HG02943 (cell line): ENCODE measurements around the gene NT5C3A.
"Not testable (repeated sequence)": the region's sequence is repeated elsewhere in the genome, so short reads cannot be mapped to it uniquely, and the experiment has no call there.

Source experiments
- ATAC-seq: cut with Tn5 transposase; IDR thresholded peaks from one replicate; pipeline ENCODE4 v1.9.1; 2021; ENCODE audit warnings: mild to moderate bottlenecking, low read depth, moderate library complexity; ENCODE audit not compliant: unreplicated experiment

NT5C3A gene

GRCh38 chr7:33062023-33062781 lies at the start of gene NT5C3A:
NT5C3A (minus strand) TSS chr7:33062776; CDS start chr7:33062705, 71 bp downstream.
- ATAC-seq = peak; percentile 45

GRCh38 chr7:33111614-33112013 lies 49.0 kb upstream of the NT5C3A start:
- ATAC-seq = no peak

DNA sequence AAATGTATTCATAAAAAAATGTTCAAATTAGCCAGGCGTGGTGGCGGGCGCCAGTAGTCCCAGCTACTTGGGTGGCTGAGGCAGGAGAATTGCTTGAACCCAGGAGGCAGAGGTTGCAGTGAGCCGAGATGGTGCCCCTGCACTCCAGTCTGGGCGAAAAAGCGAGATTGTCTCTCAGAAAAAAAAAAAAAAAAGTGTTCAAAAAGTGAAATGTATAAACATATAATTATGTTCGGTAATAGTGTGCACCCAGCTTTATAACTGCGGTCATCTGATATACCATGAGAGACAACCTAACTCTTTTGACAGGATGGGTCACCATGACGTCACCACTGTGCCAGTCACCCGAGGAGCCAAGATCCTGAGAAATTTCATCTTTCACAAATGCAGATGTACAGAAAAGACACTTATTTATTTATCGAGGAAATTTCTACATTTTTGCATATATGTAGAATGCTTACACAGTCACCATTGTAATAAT lies 47.2 kb upstream of the NT5C3A start:
- no peak for ATAC-seq

GRCh38 chr7:33109005-33109757 lies 46.6 kb upstream of the NT5C3A start, which contains the start of gene RP9:
RP9 (minus strand) TSS chr7:33109404; CDS start chr7:33109372, 32 bp downstream.
- peak; percentile 81 for ATAC-seq

GRCh38 chr7:33108554-33109004 lies 46.0 kb upstream of the NT5C3A start:
- ATAC-seq = peak; percentile 8

DNA sequence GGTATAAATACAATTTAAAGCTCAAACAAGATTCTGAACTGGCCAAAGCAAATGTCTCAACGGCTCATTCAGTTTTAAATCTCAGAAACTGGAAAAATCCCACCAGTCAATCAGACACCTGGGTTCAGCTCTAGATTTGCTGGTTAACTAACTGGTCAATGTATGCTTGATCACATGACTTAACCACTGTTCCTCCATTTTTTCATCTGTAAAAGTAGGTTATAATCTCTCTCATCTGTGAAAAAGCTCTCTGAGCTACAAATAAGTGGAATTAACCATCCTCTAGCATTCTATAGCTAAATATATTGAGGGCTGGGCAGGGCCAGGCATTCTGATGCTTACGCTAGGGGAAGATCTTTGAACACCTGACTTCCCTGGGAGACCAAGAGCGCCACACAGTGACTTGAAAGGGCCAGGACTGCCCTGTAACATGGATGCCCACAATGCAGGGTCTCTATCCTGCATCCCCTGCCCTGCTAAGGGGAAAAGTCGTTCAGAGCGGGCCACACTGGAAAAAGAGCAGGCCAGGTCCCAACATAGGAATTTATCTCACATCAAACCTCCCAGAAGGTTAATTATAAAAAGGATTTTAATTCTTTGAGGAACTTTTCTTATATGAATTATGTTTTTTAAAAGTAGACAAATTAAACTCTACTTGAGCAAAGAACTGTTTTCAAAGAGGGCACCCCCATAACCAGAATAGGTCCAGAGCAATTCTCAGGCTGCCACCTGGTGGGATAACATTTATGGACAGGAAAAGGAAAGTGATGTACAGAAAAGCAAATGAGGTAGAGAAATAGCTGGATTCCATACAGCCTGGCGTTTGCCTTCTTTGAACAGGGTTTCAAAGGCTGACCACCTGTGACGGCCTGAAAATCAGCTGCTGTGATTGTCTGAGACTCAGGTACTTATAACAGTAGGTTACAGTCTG lies 44.8 kb upstream of the NT5C3A start:
- no peak for ATAC-seq

- no peak for ATAC-seq
Observed at GRCh38 chr7:33101906-33102305, 39.3 kb upstream of the NT5C3A start.

DNA sequence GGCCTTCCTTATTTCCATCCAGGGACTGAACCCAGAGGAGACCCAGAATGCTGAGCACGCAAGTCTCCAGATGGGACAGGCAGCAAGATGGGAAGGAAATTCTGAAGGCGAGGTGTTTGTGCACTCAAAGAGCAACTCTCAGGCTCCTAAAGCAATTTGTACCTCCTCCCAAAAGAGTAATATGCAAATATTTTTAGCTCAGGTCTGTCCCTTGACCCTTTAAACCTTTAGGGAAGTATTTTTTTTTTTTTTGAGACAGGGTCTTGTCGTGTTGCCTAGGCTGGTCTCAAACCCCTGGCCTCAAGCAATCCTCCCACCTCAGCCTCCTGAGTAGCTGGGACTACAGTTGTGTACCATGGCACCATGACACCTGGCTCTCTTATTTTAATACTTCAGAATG lies 38.2 kb upstream of the NT5C3A start:
- ATAC-seq = no peak

- ATAC-seq = no peak
Observed at GRCh38 chr7:33099154-33099940, 36.8 kb upstream of the NT5C3A start.

DNA sequence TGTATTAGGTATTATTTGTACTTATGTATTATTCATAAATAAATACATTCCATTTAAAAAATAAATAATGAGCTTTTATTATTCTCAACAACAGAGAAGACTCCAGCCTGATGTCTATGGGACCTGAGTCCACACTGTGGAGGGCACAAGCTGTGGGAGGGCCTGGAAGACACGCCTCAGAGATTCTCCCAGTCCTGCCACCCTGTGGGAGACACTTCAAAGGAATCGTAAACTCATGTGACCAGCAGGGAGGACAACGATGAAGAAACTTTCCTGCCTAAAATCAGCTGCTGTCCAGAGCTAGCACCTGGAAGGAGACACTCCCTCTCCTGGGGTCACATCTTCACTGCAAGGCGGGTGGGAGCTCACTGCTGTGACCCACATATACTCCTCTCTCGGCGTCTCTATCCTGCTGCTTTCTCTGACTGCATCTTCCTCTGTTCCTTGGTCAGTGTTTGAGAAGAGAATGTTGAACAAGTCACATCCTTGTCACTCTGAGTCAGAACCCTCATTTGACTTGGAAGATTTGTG lies 32.2 kb upstream of the NT5C3A start:
- not testable (repeated sequence) for ATAC-seq

DNA sequence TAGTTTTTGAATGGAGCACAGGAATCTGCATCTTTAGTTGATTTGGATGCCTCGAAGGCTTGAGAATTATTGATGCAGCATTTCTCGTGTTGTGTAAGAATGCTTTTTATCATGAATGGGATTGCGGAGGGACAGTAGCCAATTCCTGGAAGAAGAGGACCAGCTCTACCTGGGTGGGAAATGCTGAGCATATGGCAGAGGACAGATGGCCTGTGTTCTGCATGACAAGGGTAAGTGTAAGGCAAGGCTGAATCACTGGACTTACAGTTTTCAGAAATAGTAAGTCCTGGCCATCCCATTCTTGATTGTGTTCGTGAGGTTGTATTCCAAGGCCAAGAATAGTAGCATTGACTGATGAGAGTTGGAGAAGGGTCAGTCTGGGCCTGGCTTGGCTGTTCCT lies 30.7 kb upstream of the NT5C3A start:
- no peak for ATAC-seq

DNA sequence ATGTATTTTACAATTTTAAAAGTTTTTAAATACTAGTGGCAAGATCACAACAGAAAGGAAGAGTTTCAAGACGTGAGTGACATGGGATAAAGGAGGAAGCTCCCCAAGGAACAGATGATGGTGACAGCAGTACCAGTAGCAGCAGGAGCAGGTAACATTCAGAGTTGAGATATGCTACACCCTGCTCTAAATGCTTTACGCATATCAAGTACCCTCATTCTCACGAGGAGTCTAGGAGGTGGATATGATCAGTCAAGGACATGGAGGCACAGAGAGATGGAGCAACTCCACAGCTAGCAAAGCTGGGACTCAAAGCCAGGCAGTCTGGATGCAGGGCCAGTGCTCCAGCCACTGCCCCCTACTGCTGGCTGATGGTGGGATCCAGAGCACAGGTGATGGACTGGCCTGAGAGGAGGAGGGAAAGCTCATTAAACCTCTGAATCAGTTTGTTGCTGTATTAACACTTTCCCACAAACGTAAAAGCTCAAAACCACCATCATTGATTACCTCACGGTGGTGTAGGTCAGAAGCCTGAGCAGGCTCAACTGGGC lies 29.1 kb upstream of the NT5C3A start:
- ATAC-seq = no peak

DNA sequence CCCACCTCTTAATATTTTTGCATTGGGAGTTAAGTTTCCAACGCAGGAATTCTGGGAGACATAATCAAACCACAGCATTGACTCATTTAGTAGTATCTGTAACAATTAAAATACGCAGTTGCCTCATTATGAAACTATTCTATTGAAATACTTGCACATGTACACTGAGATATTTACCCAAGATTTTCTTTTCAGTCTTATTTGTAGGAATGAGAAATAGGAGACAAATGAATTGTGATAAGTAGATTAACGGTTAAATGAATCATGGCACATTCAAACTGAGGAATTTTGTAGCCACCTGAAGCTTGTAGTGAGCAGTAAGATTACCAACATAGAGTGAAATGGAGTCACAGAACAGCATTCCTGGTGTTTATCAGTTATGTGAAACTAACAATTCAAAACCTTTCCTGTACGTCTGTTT lies 28.5 kb upstream of the NT5C3A start:
- no peak for ATAC-seq

GRCh38 chr7:33089142-33089541 lies 26.6 kb upstream of the NT5C3A start:
- ATAC-seq = no peak

DNA sequence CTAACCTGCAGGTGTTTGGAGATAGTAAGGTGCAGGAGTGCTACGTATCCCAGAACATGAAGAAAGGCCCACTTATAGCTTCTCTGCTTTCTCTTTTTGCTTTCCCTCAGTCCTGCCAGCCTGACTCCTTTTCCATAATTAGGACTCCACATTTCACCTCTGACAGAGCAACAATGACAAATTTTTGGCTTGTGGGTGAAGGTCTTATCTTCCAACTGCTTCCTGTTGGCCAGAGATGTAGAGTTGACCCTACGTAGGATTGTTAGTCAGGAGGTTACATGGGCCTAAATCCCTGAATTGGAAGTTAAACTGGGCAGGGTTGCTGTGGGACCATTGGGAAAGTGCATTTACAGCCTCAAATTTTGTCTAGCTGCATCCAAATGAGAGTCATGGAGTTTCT lies 25.3 kb upstream of the NT5C3A start:
- no peak for ATAC-seq

- ATAC-seq = no peak
Observed at GRCh38 chr7:33087356-33087755, 24.8 kb upstream of the NT5C3A start.

DNA sequence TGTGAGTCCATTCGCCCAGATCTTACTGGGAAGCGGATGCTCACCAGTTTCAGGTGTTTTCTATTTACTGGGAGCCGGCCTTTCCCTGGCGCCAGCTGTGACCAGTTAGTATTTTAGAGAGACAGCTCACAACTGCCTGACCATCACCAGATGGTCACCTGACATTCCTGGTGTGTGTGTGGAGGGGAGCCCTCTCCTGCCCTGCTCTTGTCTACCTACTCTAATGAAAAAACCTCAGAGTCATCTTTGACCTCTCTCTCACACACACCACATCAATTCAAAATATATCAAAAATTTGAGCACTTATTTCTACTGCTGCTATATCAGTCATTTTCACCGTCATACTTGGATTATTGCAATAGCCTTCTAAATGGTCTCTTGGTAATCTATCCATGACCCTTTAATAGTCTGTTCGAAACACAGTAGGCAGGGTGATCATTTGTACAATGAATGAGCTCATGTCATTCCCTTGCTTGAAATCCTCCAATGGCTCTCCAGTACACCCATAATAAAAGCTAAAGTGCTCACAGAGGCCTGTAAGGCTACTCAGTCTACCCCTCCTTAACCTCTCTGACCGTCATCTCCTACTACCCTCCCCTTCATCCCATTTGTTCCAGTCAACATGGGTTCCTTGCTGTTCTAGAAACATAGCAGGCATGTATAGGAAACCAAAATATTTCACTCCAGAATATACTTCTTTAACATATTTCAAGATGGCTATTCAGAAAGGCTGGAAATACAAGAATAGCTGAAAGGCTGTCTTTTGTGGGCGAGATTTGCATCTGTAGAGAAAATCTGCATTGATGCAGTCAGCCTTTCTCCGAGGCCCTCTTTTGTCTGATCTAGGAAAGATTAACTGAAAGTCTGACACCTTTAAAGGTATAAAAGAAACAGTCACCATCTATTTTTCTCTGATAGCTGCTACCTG lies 17.5 kb upstream of the NT5C3A start:
- no peak for ATAC-seq

GRCh38 chr7:33079096-33079495 lies 16.5 kb upstream of the NT5C3A start:
- no peak for ATAC-seq
